ENCODE data around the gene TNNT3.
"Not testable (repeated sequence)": the region's sequence is repeated elsewhere in the genome, so short reads cannot be mapped to it uniquely, and the experiment has no call there.

Gene TNNT3

GRCh38 chr11:1933416-1934334 lies 14.2 kb downstream of the TNNT3 start:
- Histone ChIP-seq H3K36me3 (ENCODE audit: control insufficient read depth, insufficient read depth, low read length) (no peaks in the 10 kb centered on the region), H3K27me3 (ENCODE audit: control insufficient read depth, insufficient read depth, low read length) (no peaks in the 10 kb centered on the region), H3K4me3 (ENCODE audit: low read depth, low read length) (no peak overlapping the region), H3K27ac (ENCODE audit: low read depth, low read length) (no peak overlapping the region), H3K9me3 (ENCODE audit: control insufficient read depth, insufficient read depth, low read length) (no peaks in the 10 kb centered on the region), H3K9ac (ENCODE audit: low read depth, low read length) (no peak overlapping the region), H3K4me1 (ENCODE audit: control insufficient read depth, insufficient read depth, low read length) (no peaks in the 10 kb centered on the region)

GRCh38 chr11:1934335-1935155 lies 15.0 kb downstream of the TNNT3 start:
- Histone ChIP-seq H3K36me3 (ENCODE audit: control insufficient read depth, insufficient read depth, low read length) (no peaks in the 10 kb centered on the region), H3K27me3 (ENCODE audit: control insufficient read depth, insufficient read depth, low read length) (no peaks in the 10 kb centered on the region), H3K4me3 (ENCODE audit: low read depth, low read length) (no peak overlapping the region), H3K27ac (ENCODE audit: low read depth, low read length) (no peak overlapping the region), H3K9me3 (ENCODE audit: control insufficient read depth, insufficient read depth, low read length) (no peaks in the 10 kb centered on the region), H3K9ac (ENCODE audit: low read depth, low read length) (no peak overlapping the region), H3K4me1 (ENCODE audit: control insufficient read depth, insufficient read depth, low read length) (no peaks in the 10 kb centered on the region)

- Histone ChIP-seq H3K36me3 (ENCODE audit: control insufficient read depth, insufficient read depth, low read length) (no peaks in the 10 kb centered on the region), H3K4me1 (ENCODE audit: control insufficient read depth, insufficient read depth, low read length) (no peaks in the 10 kb centered on the region), H3K9me3 (ENCODE audit: control insufficient read depth, insufficient read depth, low read length) (no peaks in the 10 kb centered on the region), H3K27me3 (ENCODE audit: control insufficient read depth, insufficient read depth, low read length) (no peaks in the 10 kb centered on the region), H3K9ac (ENCODE audit: low read depth, low read length) (no peak overlapping the region), H3K27ac (ENCODE audit: low read depth, low read length) (no peak overlapping the region), H3K4me3 (ENCODE audit: low read depth, low read length) (no peak overlapping the region)
Observed at GRCh38 chr11:1935156-1936071, 15.9 kb downstream of the TNNT3 start.

GRCh38 chr11:1936072-1936780 lies 16.7 kb downstream of the TNNT3 start:
- H3K4me3 ChIP-seq (ENCODE audit: low read depth, low read length) = no peak overlapping the region
- no peak overlapping the region for H3K9ac ChIP-seq (ENCODE audit: low read depth, low read length)
- no peaks in the 10 kb centered on the region for H3K9me3 ChIP-seq (ENCODE audit: control insufficient read depth, insufficient read depth, low read length)
- H3K36me3 ChIP-seq (ENCODE audit: control insufficient read depth, insufficient read depth, low read length) = no peaks in the 10 kb centered on the region
- no peaks in the 10 kb centered on the region for H3K4me1 ChIP-seq (ENCODE audit: control insufficient read depth, insufficient read depth, low read length)
- no peaks in the 10 kb centered on the region for H3K27me3 ChIP-seq (ENCODE audit: control insufficient read depth, insufficient read depth, low read length)
- no peak overlapping the region for H3K27ac ChIP-seq (ENCODE audit: low read depth, low read length)

GRCh38 chr11:1936781-1937615 lies 17.5 kb downstream of the TNNT3 start:
- H3K9me3 ChIP-seq (ENCODE audit: control insufficient read depth, insufficient read depth, low read length) = no peaks in the 10 kb centered on the region
- no peaks in the 10 kb centered on the region for H3K36me3 ChIP-seq (ENCODE audit: control insufficient read depth, insufficient read depth, low read length)
- H3K9ac ChIP-seq (ENCODE audit: low read depth, low read length) = no peak overlapping the region
- no peak overlapping the region for H3K27ac ChIP-seq (ENCODE audit: low read depth, low read length)
- no peaks in the 10 kb centered on the region for H3K27me3 ChIP-seq (ENCODE audit: control insufficient read depth, insufficient read depth, low read length)
- H3K4me3 ChIP-seq (ENCODE audit: low read depth, low read length) = no peak overlapping the region
- no peaks in the 10 kb centered on the region for H3K4me1 ChIP-seq (ENCODE audit: control insufficient read depth, insufficient read depth, low read length)

- Histone ChIP-seq H3K36me3 (ENCODE audit: control insufficient read depth, insufficient read depth, low read length) (no peaks in the 10 kb centered on the region), H3K9me3 (ENCODE audit: control insufficient read depth, insufficient read depth, low read length) (no peaks in the 10 kb centered on the region), H3K27me3 (ENCODE audit: control insufficient read depth, insufficient read depth, low read length) (no peaks in the 10 kb centered on the region), H3K4me3 (ENCODE audit: low read depth, low read length) (no peak overlapping the region), H3K27ac (ENCODE audit: low read depth, low read length) (no peak overlapping the region), H3K9ac (ENCODE audit: low read depth, low read length) (no peak overlapping the region), H3K4me1 (ENCODE audit: control insufficient read depth, insufficient read depth, low read length) (no peaks in the 10 kb centered on the region)
Observed at GRCh38 chr11:1937616-1938342, 18.3 kb downstream of the TNNT3 start.

- Histone ChIP-seq H3K27me3 (ENCODE audit: control insufficient read depth, insufficient read depth, low read length) (no peaks in the 10 kb centered on the region), H3K27ac (ENCODE audit: low read depth, low read length) (no peak overlapping the region), H3K4me3 (ENCODE audit: low read depth, low read length) (no peak overlapping the region), H3K9ac (ENCODE audit: low read depth, low read length) (no peak overlapping the region), H3K4me1 (ENCODE audit: control insufficient read depth, insufficient read depth, low read length) (no peaks in the 10 kb centered on the region), H3K36me3 (ENCODE audit: control insufficient read depth, insufficient read depth, low read length) (no peaks in the 10 kb centered on the region), H3K9me3 (ENCODE audit: control insufficient read depth, insufficient read depth, low read length) (no peaks in the 10 kb centered on the region)
Observed at GRCh38 chr11:1938343-1939005, 19.0 kb downstream of the TNNT3 start.

- no peaks in the 10 kb centered on the region for H3K9me3 ChIP-seq (ENCODE audit: control insufficient read depth, insufficient read depth, low read length)
- H3K36me3 ChIP-seq (ENCODE audit: control insufficient read depth, insufficient read depth, low read length) = no peaks in the 10 kb centered on the region
- no peak overlapping the region for H3K27ac ChIP-seq (ENCODE audit: low read depth, low read length)
- no peaks in the 10 kb centered on the region for H3K27me3 ChIP-seq (ENCODE audit: control insufficient read depth, insufficient read depth, low read length)
- H3K9ac ChIP-seq (ENCODE audit: low read depth, low read length) = no peak overlapping the region
- no peak overlapping the region for H3K4me3 ChIP-seq (ENCODE audit: low read depth, low read length)
- H3K4me1 ChIP-seq (ENCODE audit: control insufficient read depth, insufficient read depth, low read length) = no peaks in the 10 kb centered on the region
Observed at GRCh38 chr11:1939006-1939625, 19.6 kb downstream of the TNNT3 start.

- H3K27me3 ChIP-seq (ENCODE audit: control insufficient read depth, insufficient read depth, low read length); H3K9me3 ChIP-seq (ENCODE audit: control insufficient read depth, insufficient read depth, low read length); H3K4me1 ChIP-seq (ENCODE audit: control insufficient read depth, insufficient read depth, low read length); H3K4me3 ChIP-seq (ENCODE audit: low read depth, low read length); H3K36me3 ChIP-seq (ENCODE audit: control insufficient read depth, insufficient read depth, low read length); H3K9ac ChIP-seq (ENCODE audit: low read depth, low read length); H3K27ac ChIP-seq (ENCODE audit: low read depth, low read length): not testable (repeated sequence)
Observed at GRCh38 chr11:1939788-1940187, 20.3 kb downstream of the TNNT3 start.
